Brain microvascular endothelial cell (primary cell): ENCODE measurements around the gene PTPRN2.

ENCODE experiments used
- DNase-seq: peaks from one replicate; pipeline ENCODE4 v3.0.0-alpha.2; 2020
- H3K27ac ChIP-seq: fragments of 250-450 bp; sonication (Bioruptor Pico); 2 replicates; pipeline ENCODE4 v1.5.1; 2020; ENCODE audit warnings: mild to moderate bottlenecking, moderate library complexity
- H3K27me3 ChIP-seq: fragments of 250-450 bp; sonication (Bioruptor Pico); replicated peaks from 2 replicates; pipeline ENCODE4 v1.5.1; 2020; ENCODE audit warnings: mild to moderate bottlenecking
- H3K36me3 ChIP-seq: fragments of 250-450 bp; sonication (Bioruptor Pico); replicated peaks from 2 replicates; pipeline ENCODE4 v1.5.1; 2020; ENCODE audit warnings: mild to moderate bottlenecking
- H3K4me3 ChIP-seq: 2 replicates; pipeline ENCODE4 v1.5.1; 2011; ENCODE audit warnings: low read depth, mild to moderate bottlenecking, control low read depth, low read length, moderate library complexity
- in situ Hi-C: cut with HindIII; loops from 2 replicates; pipeline ENCODE4 v1.10.0; 2017; ENCODE audit warnings: low sequenced_read_pairs, low pct_ligation_motif_present
- TF ChIP-seq, protein P1 (sequence below): IDR thresholded peaks from 2 replicates; pipeline ENCODE4 v1.5.1; 2011; ENCODE audit warnings: low read depth, mild to moderate bottlenecking, moderate library complexity, low read length, control low read depth, inconsistent platforms; ENCODE audit errors: missing control alignments

PTPRN2 gene

DNA sequence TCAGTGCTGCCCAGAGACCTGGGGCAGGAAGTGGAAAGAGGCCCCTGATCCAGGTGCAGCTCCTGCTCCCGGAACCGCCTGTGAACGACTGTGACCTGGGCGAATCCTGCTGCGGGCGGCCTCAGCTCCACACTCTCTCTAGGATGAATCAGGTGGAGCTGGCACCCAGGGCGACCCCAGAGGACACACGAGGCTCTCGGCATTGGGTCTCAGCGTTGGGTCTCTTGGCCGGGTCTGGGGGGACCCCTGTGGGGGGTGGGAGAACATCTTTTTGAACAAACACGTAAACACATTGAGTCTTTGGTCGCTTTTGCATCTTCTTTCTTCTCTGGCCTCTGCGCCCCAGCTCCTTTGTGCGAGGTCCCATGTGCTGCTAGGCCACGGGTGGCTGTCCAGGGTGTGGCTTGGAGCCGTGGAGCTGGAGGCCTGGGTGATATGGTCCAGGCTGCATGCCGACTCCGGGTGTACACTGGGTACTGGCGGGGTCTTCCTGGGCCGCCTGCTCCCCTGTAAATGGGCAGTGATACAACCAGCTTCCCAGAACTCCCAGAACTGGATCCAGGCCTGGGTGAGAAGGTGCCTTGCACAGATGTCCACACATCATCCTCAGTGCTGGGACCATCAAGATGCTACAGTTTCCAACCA, 815.0 kb downstream of the PTPRN2 start:
- Histone ChIP-seq H3K4me3 (no peak overlapping the region), H3K27ac (no peak overlapping the region), H3K27me3 (no peaks in the 10 kb centered on the region), H3K36me3 (no peaks in the 10 kb centered on the region)
- TF ChIP-seq, protein P1, sequence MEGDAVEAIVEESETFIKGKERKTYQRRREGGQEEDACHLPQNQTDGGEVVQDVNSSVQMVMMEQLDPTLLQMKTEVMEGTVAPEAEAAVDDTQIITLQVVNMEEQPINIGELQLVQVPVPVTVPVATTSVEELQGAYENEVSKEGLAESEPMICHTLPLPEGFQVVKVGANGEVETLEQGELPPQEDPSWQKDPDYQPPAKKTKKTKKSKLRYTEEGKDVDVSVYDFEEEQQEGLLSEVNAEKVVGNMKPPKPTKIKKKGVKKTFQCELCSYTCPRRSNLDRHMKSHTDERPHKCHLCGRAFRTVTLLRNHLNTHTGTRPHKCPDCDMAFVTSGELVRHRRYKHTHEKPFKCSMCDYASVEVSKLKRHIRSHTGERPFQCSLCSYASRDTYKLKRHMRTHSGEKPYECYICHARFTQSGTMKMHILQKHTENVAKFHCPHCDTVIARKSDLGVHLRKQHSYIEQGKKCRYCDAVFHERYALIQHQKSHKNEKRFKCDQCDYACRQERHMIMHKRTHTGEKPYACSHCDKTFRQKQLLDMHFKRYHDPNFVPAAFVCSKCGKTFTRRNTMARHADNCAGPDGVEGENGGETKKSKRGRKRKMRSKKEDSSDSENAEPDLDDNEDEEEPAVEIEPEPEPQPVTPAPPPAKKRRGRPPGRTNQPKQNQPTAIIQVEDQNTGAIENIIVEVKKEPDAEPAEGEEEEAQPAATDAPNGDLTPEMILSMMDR, result no peak
- in situ Hi-C loops, result no loop called here
- DNase-seq, result no peak

DNA sequence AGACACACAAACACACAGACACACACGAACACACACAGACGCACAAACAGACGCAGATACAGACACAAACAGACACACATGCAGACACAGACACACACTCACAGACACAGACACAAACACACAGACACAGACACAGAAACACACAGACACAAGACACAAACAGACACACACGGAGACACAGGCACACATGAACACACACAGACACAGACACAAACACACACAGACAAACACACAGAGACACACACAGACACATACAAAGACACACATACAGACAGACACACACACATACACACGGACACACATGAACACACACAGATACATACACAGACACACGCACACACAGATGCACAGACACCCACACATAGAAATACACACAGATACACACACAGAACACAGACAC, 815.9 kb downstream of the PTPRN2 start:
- Histone ChIP-seq H3K4me3 (no peak overlapping the region), H3K27me3 (no peaks in the 10 kb centered on the region), H3K36me3 (no peaks in the 10 kb centered on the region), H3K27ac (no peak overlapping the region)
- DNase-seq, result no peak
- TF ChIP-seq, protein P1, result no peak
- in situ Hi-C loops, result no loop called here

DNA sequence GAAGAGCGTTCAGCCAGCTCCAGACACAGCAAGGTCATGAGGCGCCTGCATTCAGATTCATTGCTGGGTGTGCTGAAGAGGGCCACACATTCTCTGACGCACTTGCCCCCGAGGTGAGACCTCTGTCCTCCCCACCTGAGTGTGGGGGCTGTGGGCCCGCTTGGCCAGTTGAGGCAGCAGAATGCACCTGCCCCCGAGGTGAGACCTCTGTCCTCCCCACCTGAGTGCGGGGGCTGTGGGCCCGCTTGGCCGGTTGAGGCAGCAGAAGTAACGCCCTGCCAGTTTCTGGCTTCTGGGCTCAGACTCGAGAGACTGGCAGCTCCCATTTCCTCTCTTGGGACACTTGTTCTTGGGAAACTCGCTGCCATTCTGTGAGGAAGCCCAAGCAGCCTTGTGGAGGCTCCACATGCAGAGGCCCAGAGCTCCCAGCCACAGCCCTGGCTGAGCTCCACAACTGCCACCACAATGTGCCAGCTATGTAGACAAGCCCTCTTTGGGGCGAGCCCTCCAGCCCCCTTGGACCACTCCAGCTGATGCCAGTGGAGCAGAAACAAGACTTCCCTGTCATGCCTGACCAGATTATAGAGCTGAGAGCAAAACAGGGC, 816.8 kb downstream of the PTPRN2 start:
- in situ Hi-C loops, result no loop called here
- Histone ChIP-seq H3K27ac (no peak overlapping the region), H3K36me3 (no peaks in the 10 kb centered on the region), H3K27me3 (no peaks in the 10 kb centered on the region), H3K4me3 (no peak overlapping the region)
- no peak for DNase-seq
- TF ChIP-seq, protein P1, result no peak

DNA sequence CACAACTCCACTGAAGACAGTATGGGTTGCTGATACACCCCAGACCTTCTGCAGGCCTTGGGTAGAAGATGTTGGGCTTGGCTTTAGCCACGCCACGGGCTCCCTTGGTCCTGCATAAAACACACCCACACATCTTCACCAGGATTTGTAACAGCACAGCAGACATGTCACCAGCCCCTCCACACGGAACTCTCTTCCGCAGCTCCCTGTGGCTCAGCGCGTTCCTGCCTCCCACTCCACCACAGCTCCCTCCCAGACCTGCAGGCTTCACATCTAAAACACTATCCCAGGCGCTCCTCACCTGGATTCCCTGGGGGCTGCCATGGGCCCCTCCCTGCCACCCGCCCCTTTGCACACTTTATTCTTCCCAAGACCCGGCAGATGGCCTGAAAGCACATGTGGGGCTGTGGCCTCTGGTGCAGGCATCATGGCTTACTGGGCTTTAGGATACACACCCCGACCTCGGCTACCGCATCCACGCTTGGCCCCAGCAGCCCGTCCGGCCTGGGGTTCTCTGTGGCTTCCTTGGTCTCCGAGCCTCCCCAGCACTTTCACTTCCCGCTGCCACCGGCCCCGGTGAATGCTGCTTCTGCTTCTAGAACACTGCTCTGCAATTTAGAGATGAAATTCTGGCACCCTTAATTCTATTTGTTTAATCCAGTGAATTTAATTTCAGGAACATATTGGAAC, 818.0 kb downstream of the PTPRN2 start:
- Histone ChIP-seq H3K27ac (no peak overlapping the region), H3K27me3 (no peaks in the 10 kb centered on the region), H3K4me3 (no peak overlapping the region), H3K36me3 (no peaks in the 10 kb centered on the region)
- in situ Hi-C loops, result no loop called here
- TF ChIP-seq, protein P1, result no peak
- DNase-seq, result no peak

GRCh38 chr7:157769086-157769485, 818.5 kb downstream of the PTPRN2 start:
- TF ChIP-seq, protein P1, result no peak
- DNase-seq, result no peak
- Histone ChIP-seq H3K27ac (no peak overlapping the region), H3K4me3 (no peak overlapping the region), H3K27me3 (no peaks in the 10 kb centered on the region), H3K36me3 (no peaks in the 10 kb centered on the region)
- in situ Hi-C loops, result no loop called here

DNA sequence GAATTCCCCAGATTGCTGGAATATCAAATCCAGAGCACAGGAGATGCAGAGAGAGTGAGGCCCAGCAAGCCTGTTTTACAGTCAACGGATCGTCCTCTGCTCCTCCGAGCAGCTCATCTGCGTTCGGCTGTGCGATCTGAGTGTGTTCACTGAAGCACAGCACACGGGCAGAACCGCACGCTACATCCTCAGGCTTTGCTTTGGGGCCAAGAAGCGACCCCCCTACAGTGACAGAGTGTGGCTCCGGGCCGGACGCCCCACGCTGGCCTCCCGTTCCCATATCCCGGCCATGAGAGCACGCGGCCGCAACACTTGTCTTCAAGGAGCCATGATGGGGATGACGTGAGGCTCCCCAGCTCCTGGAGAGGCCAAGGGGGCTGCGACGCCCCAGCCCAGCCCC, 819.4 kb downstream of the PTPRN2 start:
- Histone ChIP-seq H3K36me3 (no peaks in the 10 kb centered on the region), H3K27me3 (no peaks in the 10 kb centered on the region), H3K4me3 (no peak overlapping the region), H3K27ac (no peak overlapping the region)
- TF ChIP-seq, protein P1, result no peak
- in situ Hi-C loops, result no loop called here
- DNase-seq, result no peak
